ENCODE results near the gene FRMPD1.

DNA sequence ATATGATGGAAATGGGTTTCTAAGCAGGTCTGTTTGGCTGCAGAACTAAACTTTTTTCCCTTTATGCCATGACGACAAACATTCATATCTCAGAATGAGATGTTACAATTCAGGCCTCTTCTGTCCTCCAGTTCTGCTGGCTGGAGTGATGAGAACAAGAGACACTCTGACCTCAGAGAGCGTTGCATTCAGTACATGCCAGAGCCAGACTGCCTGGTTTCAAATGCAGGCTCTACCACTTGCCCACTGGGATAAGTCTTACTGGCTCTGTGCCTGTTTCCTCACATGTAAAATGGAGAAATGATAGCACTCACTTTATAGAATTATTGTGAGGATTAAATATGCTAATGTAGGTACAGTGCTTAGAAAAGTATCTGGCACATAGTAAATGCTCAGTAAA, 33.6 kb upstream of the FRMPD1 start:
- TF ChIP-seq CTCF (IDR thresholded peaks at IDR 0.05) = no peak
- TF ChIP-seq POLR2A (IDR thresholded peaks at IDR 0.05) = no peak
